ENCODE results near the gene TNFRSF25.
A peak's percentile ranks its signal among the peaks of the same experiment; 100 is the strongest.
"Not testable (repeated sequence)": the region's sequence is repeated elsewhere in the genome, so short reads cannot be mapped to it uniquely, and the experiment has no call there.

The TNFRSF25 gene

GRCh38 chr1:6447818-6448748 is 17.9 kb downstream of the TNFRSF25 start:
- H3K36me3 ChIP-seq (ENCODE audit: control insufficient read depth, insufficient read depth, low read length) = no peaks in the 10 kb centered on the region
- H3K4me1 ChIP-seq (ENCODE audit: control insufficient read depth, insufficient read depth, low read length, poor library complexity, severe bottlenecking) = peaks cover 5% of the 10 kb centered on the region
- H3K4me3 ChIP-seq (ENCODE audit: extremely low read depth, insufficient read depth, low read length, poor library complexity, severe bottlenecking) = peak overlapping the region; percentile 21
- H3K9me3 ChIP-seq (ENCODE audit: control insufficient read depth, low read length) = no peaks in the 10 kb centered on the region
- WGBS, 2 experiments (ENCODE audit: insufficient coverage in 2 of 2) = 2 to 3% methylated on average over 52 to 55 of the region's 68 CpGs
- no peak overlapping the region for H3K27ac ChIP-seq (ENCODE audit: low read depth, low read length, severe bottlenecking)

GRCh38 chr1:6447016-6447817 is 18.8 kb downstream of the TNFRSF25 start:
- peaks cover 5% of the 10 kb centered on the region for H3K4me1 ChIP-seq (ENCODE audit: control insufficient read depth, insufficient read depth, low read length, poor library complexity, severe bottlenecking)
- peak overlapping the region; percentile 21 for H3K4me3 ChIP-seq (ENCODE audit: extremely low read depth, insufficient read depth, low read length, poor library complexity, severe bottlenecking)
- H3K27ac ChIP-seq (ENCODE audit: low read depth, low read length, severe bottlenecking) = no peak overlapping the region
- no peaks in the 10 kb centered on the region for H3K9me3 ChIP-seq (ENCODE audit: control insufficient read depth, low read length)
- WGBS, 2 experiments (ENCODE audit: insufficient coverage in 2 of 2) = 2% methylated on average over 49 to 51 of the region's 67 CpGs
- no peaks in the 10 kb centered on the region for H3K36me3 ChIP-seq (ENCODE audit: control insufficient read depth, insufficient read depth, low read length)

GRCh38 chr1:6446665-6447015 is 19.3 kb downstream of the TNFRSF25 start:
- Histone ChIP-seq H3K9me3 (ENCODE audit: control insufficient read depth, low read length) (no peaks in the 10 kb centered on the region), H3K4me3 (ENCODE audit: extremely low read depth, insufficient read depth, low read length, poor library complexity, severe bottlenecking) (no peak overlapping the region)
- WGBS, 2 experiments (ENCODE audit: insufficient coverage in 2 of 2) = 30 to 64% methylated on average over 2 to 4 of the region's 4 CpGs

GRCh38 chr1:6445929-6446328 is 20.0 kb downstream of the TNFRSF25 start:
- WGBS, 2 experiments (ENCODE audit: insufficient coverage in 2 of 2) = 80 to 100% methylated on average over 1 to 2 of the region's 4 CpGs
- H3K36me3 ChIP-seq (ENCODE audit: control insufficient read depth, insufficient read depth, low read length); H3K27ac ChIP-seq (ENCODE audit: low read depth, low read length, severe bottlenecking); H3K4me1 ChIP-seq (ENCODE audit: control insufficient read depth, insufficient read depth, low read length, poor library complexity, severe bottlenecking); H3K9me3 ChIP-seq (ENCODE audit: control insufficient read depth, low read length); H3K4me3 ChIP-seq (ENCODE audit: extremely low read depth, insufficient read depth, low read length, poor library complexity, severe bottlenecking): not testable (repeated sequence)

More at GRCh38 chr1:6446665-6447015, 19.3 kb downstream of the TNFRSF25 start:
- Histone ChIP-seq H3K36me3 (ENCODE audit: control insufficient read depth, insufficient read depth, low read length) (no peaks in the 10 kb centered on the region), H3K27ac (ENCODE audit: low read depth, low read length, severe bottlenecking) (no peak overlapping the region), H3K4me1 (ENCODE audit: control insufficient read depth, insufficient read depth, low read length, poor library complexity, severe bottlenecking) (peaks cover 5% of the 10 kb centered on the region)

- H3K27ac ChIP-seq (ENCODE audit: low read depth, low read length, severe bottlenecking) = no peak overlapping the region
- H3K4me1 ChIP-seq (ENCODE audit: control insufficient read depth, insufficient read depth, low read length, poor library complexity, severe bottlenecking) = peaks cover 5% of the 10 kb centered on the region
- no peaks in the 10 kb centered on the region for H3K9me3 ChIP-seq (ENCODE audit: control insufficient read depth, low read length)
- H3K4me3 ChIP-seq (ENCODE audit: extremely low read depth, insufficient read depth, low read length, poor library complexity, severe bottlenecking) = no peak overlapping the region
- WGBS, 2 experiments (ENCODE audit: insufficient coverage in 2 of 2) = 53 to 77% methylated on average over 8 to 9 of the region's 19 CpGs
- H3K36me3 ChIP-seq (ENCODE audit: control insufficient read depth, insufficient read depth, low read length) = no peaks in the 10 kb centered on the region
Measured at GRCh38 chr1:6445062-6445763, 20.8 kb downstream of the TNFRSF25 start.

GRCh38 chr1:6444377-6444776 is 21.6 kb downstream of the TNFRSF25 start:
- no peaks in the 10 kb centered on the region for H3K4me1 ChIP-seq (ENCODE audit: control insufficient read depth, insufficient read depth, low read length, poor library complexity, severe bottlenecking)
- H3K36me3 ChIP-seq (ENCODE audit: control insufficient read depth, insufficient read depth, low read length) = no peaks in the 10 kb centered on the region
- no peaks in the 10 kb centered on the region for H3K9me3 ChIP-seq (ENCODE audit: control insufficient read depth, low read length)
- H3K27ac ChIP-seq (ENCODE audit: low read depth, low read length, severe bottlenecking) = no peak overlapping the region
- H3K4me3 ChIP-seq (ENCODE audit: extremely low read depth, insufficient read depth, low read length, poor library complexity, severe bottlenecking) = no peak overlapping the region
- WGBS, 2 experiments (ENCODE audit: insufficient coverage in 2 of 2) = 93 to 96% methylated on average over 11 of the region's 15 CpGs

DNA sequence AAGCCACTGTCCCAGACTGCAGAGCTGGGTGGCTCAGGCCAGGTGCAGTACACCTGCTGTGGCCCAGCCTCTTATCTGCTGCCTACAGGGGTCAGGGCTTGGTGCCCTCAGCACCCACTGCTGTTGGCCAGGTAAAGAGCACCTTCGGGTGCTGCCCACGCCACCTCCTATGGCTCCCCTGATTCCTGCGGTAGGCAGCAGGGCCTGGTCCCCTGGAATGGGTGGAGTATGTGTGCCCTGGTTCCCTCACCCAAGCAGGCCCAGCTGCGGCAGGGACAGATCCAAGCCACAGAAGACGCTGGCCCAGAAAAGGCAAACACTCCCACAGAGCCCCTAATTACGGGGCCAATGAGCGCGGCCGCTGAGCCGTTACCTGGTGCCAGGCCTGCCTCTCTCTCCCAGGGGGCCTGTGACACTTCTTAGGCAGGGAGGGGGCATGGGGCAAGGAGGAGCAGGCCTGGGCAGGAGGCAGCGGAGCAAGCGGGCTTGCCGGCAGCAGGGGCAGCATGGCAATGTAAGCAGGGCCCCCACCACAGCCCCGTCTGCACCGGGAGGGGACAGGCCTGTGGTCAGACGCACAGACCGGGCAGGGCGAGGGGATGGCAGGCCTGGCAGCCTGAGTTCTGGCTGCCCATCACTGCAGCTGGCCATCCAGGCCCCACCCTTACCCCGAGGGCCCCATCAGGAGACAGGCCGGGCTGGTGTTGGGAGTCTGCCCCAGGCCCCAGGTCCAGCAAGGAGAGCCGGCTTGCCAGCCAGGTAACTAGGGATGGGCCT is 22.4 kb downstream of the TNFRSF25 start:
- Histone ChIP-seq H3K27ac (ENCODE audit: low read depth, low read length, severe bottlenecking) (no peak overlapping the region), H3K4me1 (ENCODE audit: control insufficient read depth, insufficient read depth, low read length, poor library complexity, severe bottlenecking) (no peaks in the 10 kb centered on the region), H3K36me3 (ENCODE audit: control insufficient read depth, insufficient read depth, low read length) (no peaks in the 10 kb centered on the region), H3K9me3 (ENCODE audit: control insufficient read depth, low read length) (no peaks in the 10 kb centered on the region), H3K4me3 (ENCODE audit: extremely low read depth, insufficient read depth, low read length, poor library complexity, severe bottlenecking) (no peak overlapping the region)
- WGBS, 2 experiments (ENCODE audit: insufficient coverage in 2 of 2) = 83 to 90% methylated on average over 17 to 18 of the region's 21 CpGs

DNA sequence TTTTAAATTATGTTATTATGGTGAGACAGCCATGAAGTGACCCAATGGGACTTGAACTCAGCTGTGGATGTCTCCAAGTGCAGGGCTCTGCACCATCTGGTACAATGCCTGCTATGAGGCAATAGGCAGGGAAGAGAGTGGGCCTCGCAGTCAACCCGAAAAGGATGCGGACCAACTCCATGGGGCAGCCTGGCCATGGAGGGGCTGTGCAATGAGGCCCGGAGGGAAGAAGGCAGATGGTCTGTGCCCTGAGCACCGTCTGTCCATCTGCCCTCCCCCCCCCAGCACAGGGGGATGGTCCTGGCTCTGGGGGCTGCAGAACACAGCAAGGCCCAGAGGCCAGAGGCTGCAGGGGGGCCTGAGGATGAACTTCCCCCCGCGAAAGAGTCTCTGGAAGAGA is 24.4 kb downstream of the TNFRSF25 start:
- WGBS, 2 experiments (ENCODE audit: insufficient coverage in 2 of 2) = 46 to 85% methylated on average over 2 to 6 of the region's 7 CpGs
- Histone ChIP-seq H3K36me3 (ENCODE audit: control insufficient read depth, insufficient read depth, low read length) (no peaks in the 10 kb centered on the region), H3K27ac (ENCODE audit: low read depth, low read length, severe bottlenecking) (no peak overlapping the region), H3K9me3 (ENCODE audit: control insufficient read depth, low read length) (no peaks in the 10 kb centered on the region), H3K4me1 (ENCODE audit: control insufficient read depth, insufficient read depth, low read length, poor library complexity, severe bottlenecking) (no peaks in the 10 kb centered on the region), H3K4me3 (ENCODE audit: extremely low read depth, insufficient read depth, low read length, poor library complexity, severe bottlenecking) (no peak overlapping the region)

GRCh38 chr1:6440198-6441126 is 25.5 kb downstream of the TNFRSF25 start:
- Histone ChIP-seq H3K4me3 (ENCODE audit: extremely low read depth, insufficient read depth, low read length, poor library complexity, severe bottlenecking) (peak overlapping the region; percentile 21), H3K4me1 (ENCODE audit: control insufficient read depth, insufficient read depth, low read length, poor library complexity, severe bottlenecking) (no peaks in the 10 kb centered on the region), H3K9me3 (ENCODE audit: control insufficient read depth, low read length) (no peaks in the 10 kb centered on the region), H3K27ac (ENCODE audit: low read depth, low read length, severe bottlenecking) (no peak overlapping the region), H3K36me3 (ENCODE audit: control insufficient read depth, insufficient read depth, low read length) (no peaks in the 10 kb centered on the region)
- WGBS, 2 experiments (ENCODE audit: insufficient coverage in 2 of 2) = 12 to 13% methylated on average over 62 to 66 of the region's 101 CpGs

Measured in mesodermal cell (in vitro differentiated cells).